Esophagus (tissue), 2 donors: ENCODE data around the gene SPDYE16. TPM values are rescaled to one million over a fixed set of nuclear protein-coding genes. Genes with fewer than 3 reads are reported as not detected.
"Not testable (repeated sequence)": the region's sequence is repeated elsewhere in the genome, so short reads cannot be mapped to it uniquely, and the experiment has no call there.

Experiments
- H3K27ac ChIP-seq, 2 donors: one replicate each; pipeline ENCODE4 v1.5.1; 2013; ENCODE audit warnings: low read depth in 2 of 2, mild to moderate bottlenecking in 2 of 2, inconsistent platforms in 1 of 2, low read length in 1 of 2, moderate library complexity in 1 of 2
- H3K27me3 ChIP-seq, 2 donors: one replicate each; pipeline ENCODE4 v1.6.1; 2013; ENCODE audit warnings: low read length in 2 of 2, control low read depth in 1 of 2, mild to moderate bottlenecking in 1 of 2; ENCODE audit not compliant: insufficient read depth in 2 of 2, control insufficient read depth in 1 of 2
- H3K36me3 ChIP-seq, 2 donors: one replicate each; pipeline ENCODE4 v1.6.1; 2013; ENCODE audit warnings: low read length in 1 of 2; ENCODE audit not compliant: control insufficient read depth in 2 of 2, insufficient read depth in 2 of 2
- H3K4me1 ChIP-seq, 2 donors: one replicate each; pipeline ENCODE4 v1.6.1; 2013; ENCODE audit warnings: low read length in 1 of 2; ENCODE audit not compliant: control insufficient read depth in 2 of 2, insufficient read depth in 2 of 2
- H3K4me3 ChIP-seq, 2 donors: one replicate each; pipeline ENCODE4 v1.5.1; 2013; ENCODE audit warnings: low read length in 2 of 2, mild to moderate bottlenecking in 2 of 2, low read depth in 1 of 2, moderate library complexity in 1 of 2
- H3K9me3 ChIP-seq, 2 donors: one replicate each; pipeline ENCODE4 v1.6.1; 2013; ENCODE audit warnings: mild to moderate bottlenecking in 2 of 2, low read depth in 1 of 2, low read length in 1 of 2, moderate library complexity in 1 of 2; ENCODE audit not compliant: control insufficient read depth in 2 of 2, insufficient read depth in 1 of 2
- WGBS, 2 donors: extraction: QIAGEN DNeasy Blood & Tissue Kit; methylation state at CpG; one replicate each; pipeline ENCODE4 v1.1.7; 2013; 5-methylcytosine and 5-hydroxymethylcytosine counted together
- polyA plus RNA-seq, 2 donors: library from polyadenylated mRNA; stranded (reverse); fragments of 200-250 nt; gene quantifications; one replicate each; pipeline ENCODE4 v1.2.3, GENCODE V29; 2013
- donor health status: healthy with polysubstance abuse.
- donor health status: Bipolar disorder and iron deficiency.

The SPDYE16 gene
- polyA plus RNA-seq, 2 donors, result 0.05 to 0.08 TPM

DNA sequence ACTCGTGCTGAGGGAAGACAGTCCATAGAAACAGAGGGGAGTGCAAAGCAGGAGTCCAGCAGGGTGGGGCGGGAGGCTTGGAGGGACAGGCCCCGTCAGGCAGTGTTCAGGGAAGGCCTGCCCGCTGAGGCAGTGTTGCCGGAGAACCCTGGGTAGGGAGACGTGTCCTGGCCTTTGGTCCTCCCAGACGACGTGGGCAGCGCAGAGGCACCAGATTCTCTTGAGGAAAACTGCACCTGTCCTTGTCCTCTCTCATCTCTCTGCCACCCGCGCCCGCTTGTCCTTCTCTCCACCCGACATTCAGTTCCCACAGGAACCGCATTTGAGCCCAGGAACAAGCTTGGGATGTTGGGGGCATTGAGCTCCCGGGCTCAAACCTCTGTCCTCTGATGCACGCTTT, 47.4 kb downstream of the SPDYE16 start:
- not testable (repeated sequence) for H3K27me3 ChIP-seq, H3K9me3 ChIP-seq, H3K4me3 ChIP-seq, H3K4me1 ChIP-seq, H3K36me3 ChIP-seq, H3K27ac ChIP-seq
- 87 to 95% methylated on average over 8 to 16 of the region's 16 CpGs for WGBS, 2 donors

DNA sequence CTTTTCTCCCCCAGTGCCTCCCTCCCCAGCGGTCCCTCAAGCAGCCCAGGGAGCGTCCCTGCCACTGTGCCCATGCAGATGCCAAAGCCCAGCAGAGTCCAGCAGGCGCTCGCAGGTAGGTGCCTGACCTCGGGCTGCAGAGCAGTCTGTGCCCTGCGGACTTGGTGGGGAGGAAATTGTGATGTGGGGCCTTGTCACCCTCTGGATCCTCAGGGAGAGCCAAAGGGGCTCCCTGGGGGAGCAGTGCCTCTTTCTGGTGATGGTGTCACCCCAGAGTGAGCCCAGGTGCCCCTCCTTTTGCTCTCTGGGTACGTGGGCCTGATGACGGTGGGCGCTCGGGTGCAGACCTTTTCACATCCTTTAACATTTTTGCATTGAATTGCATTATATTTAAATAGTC, 51.0 kb downstream of the SPDYE16 start:
- WGBS, 2 donors, result 98 to 100% methylated on average over 4 to 5 of the region's 10 CpGs

DNA sequence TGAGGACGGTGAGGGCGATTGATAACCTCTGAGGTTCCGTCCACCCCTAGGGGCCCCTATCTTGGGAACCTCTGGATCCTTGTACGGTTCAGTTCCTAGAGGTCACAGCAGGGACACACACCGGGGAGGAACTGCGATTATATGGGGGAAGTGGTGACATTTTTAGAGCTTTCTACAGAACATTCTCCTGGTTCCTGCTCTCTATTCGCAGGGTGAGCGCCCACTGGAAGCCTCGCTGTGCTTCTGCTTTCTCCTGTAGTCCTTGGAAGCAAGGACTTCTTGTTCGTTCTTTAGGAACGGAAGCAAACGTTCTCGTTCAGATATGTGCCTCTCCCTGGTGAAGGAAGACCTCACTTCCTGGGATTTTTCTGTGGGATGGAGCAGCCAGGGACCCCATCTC, 55.1 kb downstream of the SPDYE16 start:
- not testable (repeated sequence) for H3K4me1 ChIP-seq, H3K4me3 ChIP-seq, H3K27me3 ChIP-seq, H3K36me3 ChIP-seq, H3K9me3 ChIP-seq, H3K27ac ChIP-seq
- 81% methylated on average over 4 to 9 of the region's 13 CpGs for WGBS, 2 donors

More for the DNA sequence above, 51.0 kb downstream of the SPDYE16 start:
- not testable (repeated sequence) for H3K4me1 ChIP-seq, H3K4me3 ChIP-seq, H3K27me3 ChIP-seq, H3K9me3 ChIP-seq, H3K27ac ChIP-seq, H3K36me3 ChIP-seq

DNA sequence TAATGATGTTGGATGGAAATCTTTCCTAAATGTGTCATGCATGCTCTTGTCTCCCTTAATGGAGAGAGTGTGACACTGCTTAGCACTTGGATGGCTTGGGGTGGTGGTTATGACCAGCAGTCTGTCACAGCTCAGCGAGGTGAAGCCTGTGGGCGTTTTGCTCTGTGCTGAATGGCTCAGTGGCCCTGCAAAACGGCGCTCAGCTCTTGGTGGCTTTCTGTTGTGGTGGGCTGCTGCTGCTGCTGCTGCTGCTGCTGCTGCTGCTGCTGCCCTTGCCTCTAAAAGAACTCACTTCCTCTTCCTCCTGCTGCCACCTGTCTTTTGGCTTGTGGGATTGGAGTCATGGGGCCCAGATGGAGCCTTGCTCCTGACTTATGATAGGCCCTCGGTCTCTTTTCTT, 56.5 kb downstream of the SPDYE16 start:
- not testable (repeated sequence) for H3K27ac ChIP-seq, H3K4me1 ChIP-seq, H3K9me3 ChIP-seq, H3K27me3 ChIP-seq, H3K4me3 ChIP-seq
- peaks cover 3 to 12% of the 10 kb centered on the region in 2 donors for H3K36me3 ChIP-seq
- WGBS, 2 donors, result 45% methylated on average over 2 of the region's 5 CpGs; no CpG with 5 or more reads in 1 of the 2 donors

DNA sequence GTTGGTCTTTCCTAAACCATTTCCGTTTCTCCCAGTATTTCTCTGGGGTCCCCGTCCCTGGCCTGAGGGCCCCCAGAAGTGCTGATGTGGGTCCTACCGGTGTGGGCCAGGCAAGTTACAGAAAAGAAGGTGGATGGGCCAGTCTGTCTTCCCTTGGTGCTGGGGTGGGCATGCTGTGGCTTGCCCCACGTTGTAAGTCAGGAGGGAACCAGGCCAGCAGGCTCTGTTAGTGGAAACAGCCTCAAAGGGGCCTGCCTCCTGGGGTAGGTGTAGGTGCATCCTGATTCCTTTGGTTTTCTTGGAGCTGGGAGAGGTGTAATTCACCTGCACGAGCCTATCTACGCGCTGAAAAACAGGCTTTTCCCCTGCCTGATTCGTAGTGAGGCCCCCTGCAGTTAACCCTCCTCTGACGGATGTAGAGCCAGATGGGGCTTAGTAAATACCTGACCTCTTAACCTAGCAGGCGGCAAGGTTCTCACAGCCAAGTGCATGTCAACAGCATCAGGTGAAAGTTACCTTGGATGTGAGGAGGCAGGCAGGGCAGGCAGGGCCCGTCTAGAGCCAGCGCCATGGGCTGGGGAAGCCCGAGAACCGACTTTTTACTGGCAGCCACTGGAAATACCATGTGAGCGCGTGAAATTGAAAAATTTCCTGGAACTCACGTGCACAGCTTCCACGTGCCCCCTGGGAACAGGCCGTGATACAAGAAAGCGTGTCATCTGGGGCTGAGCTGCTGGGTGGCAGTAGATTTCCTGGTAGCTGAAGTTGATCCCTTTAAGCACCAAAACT, 57.1 kb downstream of the SPDYE16 start:
- peak overlapping the region in 1 of 2 donors; percentile 31 for H3K27ac ChIP-seq
- H3K36me3 ChIP-seq, result peaks cover 3 to 12% of the 10 kb centered on the region in 2 donors
- not testable (repeated sequence) for H3K4me1 ChIP-seq, H3K9me3 ChIP-seq, H3K4me3 ChIP-seq, H3K27me3 ChIP-seq
- WGBS, 2 donors, result 25 to 38% methylated on average over 2 to 3 of the region's 20 CpGs

DNA sequence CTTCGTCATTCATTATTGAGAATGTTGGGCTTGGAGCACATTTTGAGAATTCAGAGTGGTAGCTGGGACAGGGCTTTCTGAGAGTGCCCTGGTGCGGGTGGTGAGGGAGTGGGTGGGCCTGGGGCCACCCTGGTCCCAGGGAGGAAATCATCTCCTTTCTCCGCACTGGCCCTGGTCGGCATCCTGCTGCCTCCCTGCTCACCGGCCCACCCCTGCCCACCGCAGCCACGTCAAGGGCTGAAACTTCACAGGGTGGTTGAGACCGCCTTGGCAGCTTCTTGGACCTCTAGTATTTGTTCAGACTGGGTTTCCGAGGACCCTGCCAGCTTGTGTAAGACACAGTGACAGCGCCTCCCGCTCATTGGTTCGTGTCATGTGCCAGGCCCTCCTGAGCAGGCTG, 58.6 kb downstream of the SPDYE16 start:
- H3K4me3 ChIP-seq, H3K9me3 ChIP-seq, H3K4me1 ChIP-seq, H3K27me3 ChIP-seq, H3K27ac ChIP-seq: not testable (repeated sequence)
- peaks cover 3 to 16% of the 10 kb centered on the region in 2 donors for H3K36me3 ChIP-seq
- WGBS, 2 donors, result 89 to 91% methylated on average over 6 to 8 of the region's 12 CpGs

DNA sequence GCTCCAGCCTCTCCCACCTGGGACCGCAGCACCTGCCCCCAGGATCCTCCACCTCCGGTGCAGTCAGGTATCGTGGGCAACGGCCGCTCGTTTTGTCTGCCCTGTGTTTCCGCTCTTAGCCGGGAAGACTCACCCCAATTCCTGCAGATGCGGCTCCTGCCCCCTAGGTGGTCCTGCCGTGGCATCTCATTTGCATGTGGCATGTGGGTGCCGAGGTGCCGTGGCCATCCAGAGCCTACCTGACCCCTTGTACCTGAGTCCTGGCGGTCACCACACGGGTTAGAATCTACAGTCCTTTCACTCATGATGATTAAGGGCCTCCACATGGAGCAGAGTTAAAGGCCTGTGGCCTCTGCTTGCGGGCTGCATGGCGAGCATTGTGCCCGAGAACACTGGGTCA, 60.0 kb downstream of the SPDYE16 start:
- H3K27me3 ChIP-seq, H3K27ac ChIP-seq, H3K4me3 ChIP-seq, H3K9me3 ChIP-seq, H3K4me1 ChIP-seq: not testable (repeated sequence)
- WGBS, 2 donors, result 93 to 96% methylated on average over 13 to 17 of the region's 17 CpGs
- peaks cover 3 to 16% of the 10 kb centered on the region in 2 donors for H3K36me3 ChIP-seq

DNA sequence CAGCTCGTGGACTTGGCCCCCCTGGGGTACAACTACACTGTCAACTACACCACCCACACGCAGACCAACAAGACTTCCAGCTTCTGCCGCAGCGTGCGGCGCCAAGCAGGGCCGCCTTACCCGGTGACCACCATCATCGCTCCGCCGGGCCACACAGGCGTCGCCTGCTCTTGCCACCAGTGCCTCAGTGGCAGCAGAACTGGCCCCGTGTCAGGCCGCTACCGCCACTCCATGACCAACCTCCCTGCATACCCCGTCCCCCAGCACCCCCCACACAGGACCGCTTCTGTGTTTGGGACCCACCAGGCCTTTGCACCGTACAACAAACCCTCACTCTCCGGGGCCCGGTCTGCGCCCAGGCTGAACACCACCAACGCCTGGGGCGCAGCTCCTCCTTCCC, 60.4 kb downstream of the SPDYE16 start:
- WGBS, 2 donors, result 96% methylated on average over 24 of the region's 24 CpGs

More for the DNA sequence above, 60.4 kb downstream of the SPDYE16 start:
- not testable (repeated sequence) for H3K4me1 ChIP-seq, H3K27me3 ChIP-seq, H3K9me3 ChIP-seq, H3K27ac ChIP-seq, H3K4me3 ChIP-seq
- peaks cover 3 to 16% of the 10 kb centered on the region in 2 donors for H3K36me3 ChIP-seq
